NCI-H128 (cell line): Measurements from ENCODE around the gene SNCB.
A peak's percentile ranks its signal among the peaks of the same experiment; 100 is the strongest.

Source experiments
- DNase-seq: peaks from one replicate; lab custom pipeline; 2025; ENCODE audit not compliant: unreplicated experiment; lab: John Stamatoyannopoulos, UW

The SNCB gene

DNA sequence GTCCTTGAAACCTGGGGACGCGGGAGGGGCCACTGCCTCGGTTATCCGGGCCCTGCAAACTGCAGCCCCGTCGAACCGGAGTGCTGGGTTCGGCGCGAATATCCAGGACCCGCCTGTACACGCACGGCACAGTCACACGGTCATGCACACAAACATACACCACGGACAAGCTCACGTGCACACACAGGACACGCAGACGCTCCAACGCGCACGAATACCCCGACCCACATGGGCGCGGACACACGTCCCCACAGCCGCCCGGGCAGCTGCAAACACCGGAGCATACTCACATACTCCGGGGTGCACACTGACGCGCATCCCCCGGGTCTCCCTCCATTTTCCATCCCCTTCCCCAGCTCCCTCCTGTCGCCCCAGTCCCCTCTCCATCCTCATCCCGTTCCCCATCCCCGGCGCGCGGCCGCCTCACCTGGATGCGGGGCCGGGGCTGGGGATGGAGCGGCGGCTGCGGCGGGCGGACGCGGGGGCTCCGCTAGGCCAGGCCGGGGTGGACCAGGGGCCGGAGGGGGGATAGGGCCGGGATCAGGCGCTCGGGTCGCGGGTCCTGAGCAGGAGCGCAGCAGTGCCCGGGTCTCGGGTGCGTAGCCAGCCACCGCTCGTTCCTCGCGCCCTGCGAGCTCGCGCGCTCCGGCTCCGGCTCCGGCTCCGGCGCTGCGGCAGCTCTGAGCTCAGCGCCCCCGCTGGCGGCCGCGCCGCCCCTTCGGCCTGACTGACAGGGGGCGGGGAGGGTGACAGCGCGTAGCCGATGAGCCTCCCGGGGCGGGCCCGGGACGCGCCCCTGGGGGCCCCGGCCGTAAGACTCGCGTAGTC lies at the start of gene SNCB, which contains the start of gene EIF4E1B:
TSS of gene SNCB (minus strand) at position 682 of the 828 bp plus-strand sequence. CDS start 880 bp downstream, outside the sequence.
TSS of gene EIF4E1B (plus strand) at position 823 of the 828 bp plus-strand sequence. CDS start 12,113 bp downstream, outside the sequence.
- peak; percentile 40 for DNase-seq

DNA sequence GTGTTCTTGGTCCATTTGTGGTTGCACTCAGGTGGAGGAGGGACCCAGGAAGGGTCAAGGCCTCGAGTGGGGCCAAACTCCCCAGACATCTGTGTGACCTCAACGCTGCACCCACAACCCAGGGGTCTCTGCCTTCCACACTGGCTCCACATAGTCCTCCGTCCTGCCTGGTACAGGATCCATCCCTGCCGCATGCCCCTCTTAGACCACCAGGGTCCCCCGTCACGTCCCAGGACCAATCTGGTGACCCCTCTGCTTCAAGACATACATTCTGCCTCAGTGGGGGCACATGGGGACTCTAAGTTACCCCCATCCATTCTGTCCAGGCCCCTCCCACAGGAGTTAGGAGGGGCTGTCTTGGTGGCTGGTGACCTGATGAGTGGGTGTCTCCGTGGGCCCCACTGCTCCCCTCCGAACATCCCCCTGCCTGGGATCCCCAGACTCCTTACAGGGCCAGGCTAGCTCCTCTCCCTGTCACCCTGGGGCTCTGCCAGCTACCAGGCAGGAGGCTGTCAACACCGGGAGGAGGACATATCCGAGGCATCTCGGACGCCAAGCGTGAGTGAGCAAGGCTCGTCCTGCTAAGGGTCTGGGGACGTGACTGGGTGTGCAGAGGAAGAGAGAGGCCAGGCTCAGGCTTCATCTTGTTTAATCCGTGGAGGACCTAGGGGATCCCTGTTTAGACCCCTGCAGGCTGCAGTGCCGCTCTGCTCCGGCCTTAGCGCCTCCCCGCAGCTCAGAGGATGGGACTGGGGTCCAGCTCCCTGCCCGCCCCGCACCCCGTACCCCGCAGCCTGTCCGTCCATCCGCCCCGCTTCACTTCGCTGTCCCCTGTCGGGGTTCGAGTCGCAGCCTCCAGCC lies 49.3 kb upstream of the SNCB start:
- DNase-seq: no peak

DNA sequence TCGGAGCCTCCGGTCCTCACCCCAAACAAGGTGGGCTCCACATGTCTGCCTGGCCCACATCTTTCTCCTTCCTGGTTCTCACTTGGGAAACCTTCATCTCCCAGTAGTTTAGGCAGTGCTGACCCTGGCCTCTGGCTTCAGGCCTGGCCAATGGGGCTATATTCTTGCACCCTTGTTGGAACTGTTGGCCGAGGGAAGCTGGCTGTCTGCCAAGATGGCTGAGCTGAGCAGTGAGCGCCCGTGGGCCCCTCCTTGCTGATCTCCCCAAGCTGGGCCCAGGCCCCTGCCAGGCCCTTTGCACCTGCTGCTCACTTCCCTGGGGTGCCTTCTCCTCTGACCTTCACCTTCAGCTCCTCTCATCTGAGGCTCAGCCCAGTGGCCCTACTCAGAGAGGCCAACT lies 48.2 kb upstream of the SNCB start:
- no peak for DNase-seq

DNA sequence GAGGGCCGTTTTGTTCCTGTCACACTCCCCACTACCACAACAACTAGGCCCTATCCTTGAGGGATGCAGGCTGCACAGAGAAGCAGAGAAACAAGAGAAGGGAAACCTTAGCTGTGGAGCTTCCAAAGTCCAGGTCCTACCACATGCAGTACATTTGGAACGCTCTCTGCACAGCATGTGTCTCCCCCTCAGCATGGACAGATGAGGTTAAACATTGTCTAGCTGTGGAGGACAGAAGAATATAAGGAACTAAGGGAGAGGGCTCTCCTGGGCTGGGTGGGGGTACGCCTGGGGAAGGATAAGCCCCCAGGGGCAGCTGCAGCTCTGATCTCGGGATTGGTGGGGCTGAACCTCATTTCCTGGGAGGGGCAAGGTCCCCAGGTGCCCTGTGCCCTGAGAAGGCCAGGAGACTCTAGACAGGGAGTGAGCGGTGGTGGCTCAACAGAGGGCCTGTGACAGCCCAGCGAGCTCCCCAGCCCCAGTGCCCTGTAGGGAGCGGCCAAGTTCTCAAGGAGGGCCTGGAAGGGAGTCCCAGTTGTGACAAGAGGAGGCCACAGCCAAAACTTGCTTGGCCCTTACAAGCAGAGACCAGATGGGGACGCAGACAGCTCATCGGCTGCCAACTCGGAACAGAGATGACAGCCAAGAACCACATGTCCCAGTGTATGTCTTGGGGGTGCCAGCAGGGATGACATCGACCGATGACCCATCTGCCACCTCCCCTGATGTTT lies 47.0 kb upstream of the SNCB start:
- no peak for DNase-seq

DNA sequence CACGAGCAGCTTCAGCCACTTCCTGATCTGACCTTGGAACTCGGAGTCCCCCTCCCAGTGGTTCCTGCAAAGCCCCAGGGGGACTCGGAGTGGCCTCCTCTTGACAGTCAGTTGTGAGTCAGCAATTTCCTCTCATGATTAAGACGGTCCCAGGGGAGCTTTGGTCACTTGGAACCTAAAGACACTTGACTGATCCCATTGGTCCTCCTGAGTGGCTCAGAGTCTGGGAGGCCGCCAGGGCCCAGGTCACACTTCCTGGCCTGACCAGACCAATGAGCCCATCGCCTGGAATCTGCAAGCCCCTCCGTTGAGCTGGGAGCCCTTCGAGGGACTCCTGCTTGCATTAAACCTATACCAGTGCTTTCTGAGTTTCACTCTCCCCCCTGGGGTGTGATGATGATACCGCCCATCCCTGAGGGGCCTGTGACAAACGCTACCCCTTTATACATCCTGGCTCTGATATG lies 46.1 kb upstream of the SNCB start:
- no peak for DNase-seq

DNA sequence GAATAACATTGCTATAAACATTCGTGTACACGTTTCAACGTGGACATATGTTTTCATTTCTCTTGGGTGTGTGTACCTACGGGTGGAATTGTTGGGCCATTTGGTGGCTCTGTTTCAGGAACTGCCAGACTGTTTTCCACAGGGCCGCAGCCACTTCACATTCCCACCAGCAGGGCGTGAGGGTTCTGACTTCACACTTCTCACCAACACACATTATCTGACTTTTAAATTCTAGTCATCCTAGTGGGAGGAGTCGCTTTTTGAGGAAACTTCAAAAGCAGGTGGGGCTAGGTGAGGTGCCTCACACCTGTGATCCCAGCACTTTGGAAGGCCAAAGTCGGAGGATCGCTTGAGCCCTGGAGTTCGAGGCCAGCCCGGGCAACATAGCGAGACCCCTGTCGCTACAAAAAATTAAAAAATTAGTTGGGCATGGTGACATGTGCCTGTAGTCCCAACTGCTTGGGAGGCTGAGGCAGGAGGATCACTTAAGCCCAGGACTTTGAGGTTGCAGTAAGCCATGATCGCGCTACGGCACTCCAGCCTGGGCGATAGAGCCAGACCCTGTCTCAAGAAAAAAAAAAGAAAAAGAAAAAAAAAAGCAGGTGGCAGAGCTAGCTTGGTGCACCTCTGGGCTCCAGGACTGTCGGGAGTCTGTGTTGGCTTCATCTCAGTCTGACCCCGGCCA lies 45.5 kb upstream of the SNCB start:
- no peak for DNase-seq

DNA sequence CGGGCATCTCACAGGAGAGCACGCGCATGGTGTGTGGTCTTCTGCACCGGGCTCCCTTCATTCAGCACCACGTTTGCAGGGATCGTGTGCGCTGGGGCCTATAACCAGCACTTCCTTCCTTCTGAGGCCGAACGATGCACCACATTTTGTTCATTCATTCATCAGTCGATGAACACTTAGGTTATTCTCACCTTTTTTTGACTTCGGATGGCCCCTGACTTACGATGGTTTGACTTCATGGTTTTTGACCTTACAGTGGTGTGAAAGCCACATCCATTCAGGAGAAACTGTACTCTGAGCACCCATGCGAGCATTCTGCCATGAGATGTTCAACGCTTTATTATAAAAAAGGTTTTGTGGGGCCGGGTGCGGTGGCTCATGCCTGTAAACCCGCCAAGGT lies 44.5 kb upstream of the SNCB start:
- no peak for DNase-seq

DNA sequence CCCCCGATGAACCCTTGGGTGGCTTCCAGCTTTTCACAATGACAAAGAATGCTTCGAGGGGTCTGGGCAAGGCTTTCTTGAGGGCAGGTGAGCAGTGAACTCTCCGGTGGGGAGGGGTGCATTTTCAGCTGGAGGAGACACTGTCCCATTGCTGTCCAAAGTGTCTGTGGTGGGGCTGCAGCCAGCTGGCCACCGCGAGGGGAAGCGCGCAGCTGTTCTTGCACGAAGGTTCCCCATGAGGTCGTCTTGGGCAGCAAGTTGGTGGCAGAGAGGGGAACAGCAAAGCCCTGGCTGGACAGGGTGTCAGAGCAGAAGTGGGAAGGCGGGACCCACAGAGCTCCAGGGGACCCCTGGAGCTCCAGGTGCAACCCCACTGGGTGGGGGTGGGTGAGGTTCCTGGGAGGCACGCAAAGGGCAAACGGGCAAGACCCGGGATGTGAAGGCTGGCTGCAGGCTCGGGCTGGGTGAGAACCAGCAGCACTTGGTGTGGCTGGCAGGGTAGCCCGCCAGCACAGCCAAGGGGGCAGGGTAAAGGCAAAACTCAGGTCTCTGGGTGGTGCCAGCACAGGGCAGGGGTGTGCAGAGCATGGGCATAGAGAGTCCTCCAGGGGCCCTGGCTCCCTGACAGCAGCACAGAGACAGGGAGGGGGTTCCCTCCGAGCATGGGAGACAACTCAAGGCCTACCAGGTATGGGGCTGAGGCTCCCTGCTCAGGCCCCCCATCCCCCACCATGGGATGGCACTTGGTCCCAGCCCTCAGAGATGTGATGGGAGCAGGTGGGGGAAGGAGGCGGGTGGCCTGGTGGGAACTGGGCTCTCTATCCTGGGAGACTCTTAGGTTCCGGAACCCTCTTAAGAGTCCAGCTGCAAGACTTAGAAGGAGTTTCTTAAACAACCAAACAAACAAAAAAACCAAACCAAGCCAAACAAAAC lies 43.6 kb upstream of the SNCB start:
- no peak for DNase-seq

DNA sequence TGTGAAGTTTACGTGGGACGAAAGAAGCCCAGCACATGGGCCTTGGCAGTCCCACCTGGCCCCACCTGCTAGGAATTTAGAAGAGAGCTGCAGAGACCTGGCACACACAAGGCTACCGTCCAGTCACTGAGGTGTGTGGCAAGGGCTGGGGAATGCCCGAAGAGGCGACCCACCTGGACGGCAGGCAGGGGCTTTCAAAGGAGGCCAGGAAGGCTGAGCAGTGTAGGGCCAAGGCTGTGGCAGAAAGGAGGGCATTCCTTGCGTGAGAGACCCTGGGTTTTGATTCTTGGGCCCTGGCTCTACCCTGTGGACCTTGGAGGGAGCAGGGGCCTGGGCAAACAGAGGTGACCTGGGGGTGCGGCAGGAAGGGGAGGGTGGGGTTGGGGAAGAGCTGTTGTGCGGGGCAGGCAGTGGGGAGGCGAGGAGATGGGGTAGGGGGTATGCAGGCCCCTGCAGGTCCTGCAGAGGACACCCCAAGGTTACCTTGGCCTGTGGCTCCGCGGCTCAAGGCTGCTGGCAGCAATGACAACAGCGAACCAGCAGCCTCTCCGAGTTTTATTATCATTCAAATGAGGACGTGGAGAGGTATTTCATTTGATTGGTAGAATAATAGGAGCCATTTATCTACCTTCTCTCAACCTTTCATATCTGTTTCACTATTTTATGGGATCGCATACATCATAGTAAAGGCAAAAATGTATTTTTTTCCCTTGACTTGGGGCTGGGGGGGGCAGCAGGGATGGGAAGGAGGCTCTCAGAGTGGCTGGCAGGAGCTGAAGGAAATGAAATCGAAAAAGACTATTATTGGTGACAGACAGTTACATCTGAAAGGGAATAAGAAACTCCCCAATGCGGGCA lies 41.8 kb upstream of the SNCB start:
- DNase-seq: no peak

DNA sequence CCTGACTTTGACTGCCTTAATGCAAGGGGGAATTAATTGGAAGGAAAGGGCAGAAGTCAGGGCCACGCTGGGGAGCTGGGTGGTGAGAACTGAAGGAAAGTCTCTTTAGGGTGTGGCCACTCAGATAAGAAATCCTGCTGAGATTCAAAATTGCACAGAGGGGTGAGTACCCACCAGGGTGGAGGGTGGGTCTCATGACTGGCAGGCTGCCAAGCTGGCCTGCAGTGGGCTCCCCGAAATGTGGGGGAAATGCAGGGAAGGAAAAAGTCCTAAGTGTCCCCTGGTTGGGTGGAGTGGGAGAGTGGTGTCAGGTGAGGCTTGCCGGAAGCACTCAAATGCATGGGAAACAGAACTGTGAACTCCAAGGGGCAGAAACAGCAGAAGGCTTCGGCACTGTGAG lies 41.1 kb upstream of the SNCB start:
- DNase-seq: no peak

DNA sequence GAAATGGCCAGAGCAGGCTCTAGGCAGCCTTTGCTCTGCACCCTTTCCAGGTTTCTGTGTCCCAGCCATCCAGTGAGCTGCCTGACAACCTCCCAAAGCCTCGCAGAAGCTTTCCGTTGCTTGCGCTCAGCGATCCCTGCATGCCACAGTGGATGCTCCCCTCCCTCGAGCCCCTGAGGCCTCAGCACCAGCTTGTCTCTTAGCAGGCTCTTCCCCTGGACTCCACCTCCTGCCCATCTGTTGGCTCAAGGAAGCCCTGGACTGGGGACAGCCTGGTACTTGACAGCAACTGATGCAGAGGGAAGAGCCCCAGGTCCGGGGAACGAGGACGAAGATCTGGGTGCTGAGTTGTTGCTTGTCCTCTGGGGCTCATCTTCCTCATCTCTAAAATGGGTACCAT lies 40.1 kb upstream of the SNCB start:
- DNase-seq: no peak

DNA sequence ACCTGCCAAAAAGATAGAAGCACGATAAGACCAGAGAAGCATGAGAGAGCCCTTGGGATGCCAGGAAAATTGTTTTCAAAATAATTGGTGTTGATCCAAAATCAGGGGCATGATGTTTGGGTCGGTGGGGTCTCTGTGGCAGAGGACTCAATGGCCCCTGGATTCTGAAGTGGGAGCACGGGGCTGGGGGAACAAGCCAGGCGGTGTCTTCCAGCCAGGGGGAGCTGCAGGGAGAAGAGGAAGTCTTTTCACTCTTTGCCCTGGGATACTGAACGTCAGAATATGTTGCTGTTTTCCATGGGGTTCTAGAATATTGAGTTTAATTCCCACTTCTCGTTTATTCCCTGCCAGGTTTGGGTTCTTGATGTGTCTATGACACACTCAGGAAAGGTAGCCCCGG lies 37.3 kb upstream of the SNCB start:
- no peak for DNase-seq

DNA sequence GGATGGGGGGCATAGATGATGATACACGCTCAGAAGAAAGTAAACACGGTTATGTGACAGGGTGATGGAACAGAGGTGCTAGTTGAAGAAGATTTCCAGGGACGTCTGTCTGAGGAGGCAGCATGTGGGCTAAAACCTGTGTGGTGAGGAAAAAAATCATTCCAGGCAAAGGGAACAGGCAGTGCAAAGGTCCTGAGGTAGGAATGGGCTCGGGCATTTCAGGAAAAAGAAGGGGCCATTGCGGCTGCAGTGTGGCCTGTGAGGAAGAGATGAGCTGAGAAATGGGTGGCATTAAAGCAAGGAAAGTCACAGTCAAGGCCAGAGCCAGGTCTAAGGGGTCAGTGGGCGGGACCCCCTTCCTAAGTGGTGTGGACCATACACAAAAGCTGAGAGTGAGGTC lies 35.2 kb upstream of the SNCB start:
- DNase-seq: no peak

DNA sequence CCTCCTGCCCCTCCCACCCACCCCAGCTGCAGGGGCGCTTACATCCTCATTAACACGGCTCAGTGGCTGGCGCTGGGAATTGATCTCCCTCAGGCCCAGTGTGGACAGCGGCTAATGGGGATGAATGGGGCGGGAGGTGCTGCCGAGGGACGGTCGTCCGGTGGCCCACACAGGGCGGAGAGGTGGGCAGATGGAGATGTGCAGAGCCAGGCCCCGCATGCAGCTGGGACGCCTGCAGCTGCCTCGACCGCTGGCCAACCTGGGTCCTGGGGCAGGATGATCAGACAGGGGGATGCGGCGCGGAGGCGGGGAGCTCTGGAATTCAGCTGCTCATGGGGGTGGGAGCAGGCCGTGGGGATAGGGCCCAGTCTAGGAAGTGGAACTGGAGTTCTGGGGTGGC lies 34.6 kb upstream of the SNCB start:
- DNase-seq: no peak

DNA sequence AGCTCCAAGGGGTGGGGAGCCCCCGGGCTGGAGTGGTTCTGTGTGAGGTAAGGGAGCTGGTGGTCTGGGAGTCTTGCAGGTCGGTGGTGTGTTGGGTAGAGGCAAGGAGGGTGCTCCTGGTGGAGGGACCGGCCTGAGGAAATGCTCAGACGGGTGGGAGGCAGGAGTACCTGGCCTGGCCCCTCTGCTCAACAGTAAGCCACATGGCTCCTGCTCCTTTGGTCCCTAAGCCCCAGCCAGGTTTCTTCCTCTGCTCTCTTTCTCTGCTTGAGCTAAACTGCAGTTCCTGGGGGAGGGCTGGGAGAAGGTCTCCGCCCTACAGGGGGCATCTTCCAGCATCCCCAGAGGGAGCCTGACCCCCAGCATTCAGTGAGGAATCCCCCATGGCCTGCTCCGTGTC lies 34.1 kb upstream of the SNCB start:
- no peak for DNase-seq

DNA sequence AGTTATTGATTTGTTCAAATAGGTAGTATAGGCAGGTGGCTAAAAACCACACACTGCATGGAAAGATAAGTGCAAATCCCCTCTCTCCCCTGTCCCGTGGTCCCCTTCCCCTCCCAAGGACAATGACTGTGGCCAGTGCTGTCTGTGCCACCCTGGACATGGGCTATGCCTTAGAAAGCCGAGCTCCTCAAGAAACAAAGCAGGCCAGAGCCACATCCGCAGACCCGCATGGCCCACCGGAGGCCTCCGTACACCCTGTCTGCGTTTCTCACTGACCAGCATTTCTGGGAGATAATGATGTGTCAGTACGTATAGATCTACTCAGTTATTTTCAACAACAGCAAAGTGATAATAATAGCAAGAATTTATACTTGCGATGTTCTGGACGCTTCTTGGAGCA lies 33.2 kb upstream of the SNCB start:
- no peak for DNase-seq

DNA sequence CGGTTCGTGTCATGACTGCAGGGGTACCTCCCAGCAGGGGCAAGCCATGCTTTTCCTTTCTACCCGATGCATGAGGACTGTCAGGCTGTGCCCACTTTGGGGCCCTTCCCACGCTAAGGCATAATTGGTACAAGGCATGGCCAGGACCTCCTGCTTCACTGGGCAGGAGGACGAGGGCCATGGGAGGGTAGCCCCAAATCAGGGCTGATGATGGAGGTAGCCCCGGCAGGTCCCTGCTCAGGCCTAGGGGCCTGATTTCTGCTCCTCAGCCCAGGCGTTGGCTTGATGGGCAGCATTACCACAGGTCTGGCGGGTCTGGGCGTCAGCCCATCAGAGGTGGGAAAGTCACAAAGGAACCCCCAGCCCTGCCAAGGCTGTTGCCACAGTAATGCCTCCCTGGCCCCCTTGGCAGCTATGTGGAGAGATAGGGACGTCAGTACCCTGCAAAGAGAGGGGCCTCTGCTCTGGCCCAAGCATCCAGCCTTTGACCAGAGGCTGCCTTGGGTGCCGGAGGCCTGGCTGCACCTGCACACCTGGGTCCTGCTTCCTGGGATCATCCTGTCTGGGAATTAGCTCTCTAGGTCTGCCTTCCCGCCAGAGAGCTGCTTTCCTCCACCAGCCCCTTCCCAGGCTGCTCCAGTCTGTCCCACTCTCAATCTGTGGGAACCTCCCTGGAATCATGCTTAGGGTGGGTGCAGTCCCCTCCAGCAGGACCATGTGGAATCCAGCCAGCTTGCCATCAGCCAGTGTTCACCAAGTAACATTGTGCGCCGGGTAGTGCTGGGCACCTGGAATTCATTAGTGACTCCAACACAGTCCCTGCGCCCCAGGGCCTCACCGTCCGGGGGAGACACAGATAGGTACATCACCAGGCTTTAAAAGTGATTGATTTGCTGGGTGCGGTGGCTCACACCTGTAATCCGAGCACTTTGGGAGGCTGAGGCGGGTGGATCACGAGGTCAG lies 32.3 kb upstream of the SNCB start:
- DNase-seq: no peak

DNA sequence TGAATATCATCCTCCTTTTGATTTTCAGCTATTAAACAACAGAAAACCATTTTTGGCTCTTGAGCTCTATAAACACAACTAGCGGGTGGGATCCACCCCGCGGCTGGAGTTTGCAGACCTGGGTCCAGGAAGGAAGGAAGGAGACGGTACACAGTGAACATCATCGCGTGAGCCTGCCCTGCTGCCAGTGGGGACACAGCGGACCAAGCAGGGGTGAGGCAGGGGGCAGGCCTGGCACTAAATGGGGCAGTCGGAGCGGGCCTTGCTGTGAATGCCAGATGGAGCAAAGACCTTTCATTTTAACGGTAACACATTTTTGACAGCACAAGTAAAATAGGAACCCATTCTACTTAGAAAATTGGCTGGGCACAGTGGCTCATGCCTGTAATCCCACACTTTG lies 31.3 kb upstream of the SNCB start:
- DNase-seq: no peak
